ENCODE results near the gene RAB40B.

DNA sequence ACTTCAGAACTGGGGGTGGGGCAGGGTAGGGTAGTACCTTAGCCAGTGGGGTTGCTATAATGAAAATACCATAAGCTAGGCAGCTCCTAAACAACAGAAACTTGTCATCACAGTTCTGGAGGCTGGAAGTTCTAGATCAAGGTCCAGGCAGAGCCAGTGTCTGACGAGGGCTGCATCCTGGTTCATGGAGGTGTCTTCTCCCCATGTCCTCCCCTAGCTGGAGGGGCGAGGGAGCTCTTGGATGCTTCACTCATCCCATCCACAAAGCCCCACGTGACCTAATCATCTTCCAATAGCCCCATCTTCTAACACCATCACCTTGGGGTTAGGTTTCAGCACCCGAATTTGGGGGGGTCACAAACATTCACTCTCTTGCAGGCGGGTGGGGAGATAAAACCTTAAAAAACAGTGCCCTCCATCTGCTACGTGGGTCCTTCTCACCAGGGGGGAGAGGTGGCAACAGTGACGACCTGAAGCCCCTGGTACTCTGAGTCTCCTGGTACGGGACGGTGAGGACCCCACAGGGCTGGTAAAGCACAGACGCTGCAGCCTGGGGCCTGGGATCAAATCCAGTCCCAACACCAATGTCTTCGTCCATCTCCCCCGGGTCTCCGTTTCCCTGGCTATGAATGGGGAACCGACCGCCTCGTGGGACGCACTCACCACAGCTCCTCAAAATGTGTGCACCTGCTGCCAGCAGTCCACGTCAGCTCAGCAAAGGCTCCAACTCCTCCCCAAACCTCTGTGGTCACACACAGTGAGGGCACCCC, 22.8 kb downstream of the RAB40B start:
- TF ChIP-seq, protein P1, sequence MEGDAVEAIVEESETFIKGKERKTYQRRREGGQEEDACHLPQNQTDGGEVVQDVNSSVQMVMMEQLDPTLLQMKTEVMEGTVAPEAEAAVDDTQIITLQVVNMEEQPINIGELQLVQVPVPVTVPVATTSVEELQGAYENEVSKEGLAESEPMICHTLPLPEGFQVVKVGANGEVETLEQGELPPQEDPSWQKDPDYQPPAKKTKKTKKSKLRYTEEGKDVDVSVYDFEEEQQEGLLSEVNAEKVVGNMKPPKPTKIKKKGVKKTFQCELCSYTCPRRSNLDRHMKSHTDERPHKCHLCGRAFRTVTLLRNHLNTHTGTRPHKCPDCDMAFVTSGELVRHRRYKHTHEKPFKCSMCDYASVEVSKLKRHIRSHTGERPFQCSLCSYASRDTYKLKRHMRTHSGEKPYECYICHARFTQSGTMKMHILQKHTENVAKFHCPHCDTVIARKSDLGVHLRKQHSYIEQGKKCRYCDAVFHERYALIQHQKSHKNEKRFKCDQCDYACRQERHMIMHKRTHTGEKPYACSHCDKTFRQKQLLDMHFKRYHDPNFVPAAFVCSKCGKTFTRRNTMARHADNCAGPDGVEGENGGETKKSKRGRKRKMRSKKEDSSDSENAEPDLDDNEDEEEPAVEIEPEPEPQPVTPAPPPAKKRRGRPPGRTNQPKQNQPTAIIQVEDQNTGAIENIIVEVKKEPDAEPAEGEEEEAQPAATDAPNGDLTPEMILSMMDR (IDR thresholded peaks at IDR 0.05), result no peak
- TF ChIP-seq POLR2A (IDR thresholded peaks at IDR 0.05), result no peak
